SKM-1 (cell line): ENCODE results near the gene PRR9.
"Not testable (repeated sequence)": the region's sequence is repeated elsewhere in the genome, so short reads cannot be mapped to it uniquely, and the experiment has no call there.

Experiments used
- DNase-seq: peaks from one replicate; lab custom pipeline; 2025; ENCODE audit not compliant: unreplicated experiment; lab: John Stamatoyannopoulos, UW

PRR9 gene

DNA sequence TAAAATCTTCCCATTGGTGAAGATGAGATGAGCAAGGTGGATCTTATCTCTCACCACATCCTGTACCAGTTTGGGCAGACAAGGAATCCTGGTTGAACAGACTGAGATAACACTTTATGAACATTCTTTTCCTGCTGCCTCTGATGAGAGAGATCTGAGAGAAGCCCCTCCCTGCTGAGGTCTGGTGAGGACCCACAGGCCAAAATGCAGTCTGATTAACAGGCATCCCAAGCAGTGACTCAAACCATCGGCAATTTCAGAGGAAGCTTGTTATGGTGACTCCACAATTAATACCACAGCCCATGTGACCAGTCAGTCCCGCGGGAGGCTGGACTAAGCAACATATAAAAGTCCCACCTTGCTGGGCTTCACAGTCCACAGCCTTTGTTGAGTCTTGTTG lies at the start of gene PRR9:
Gene PRR9 (plus strand): TSS at position 373 of the 400 bp plus-strand sequence. CDS start 561 bp downstream, outside the sequence.
- no peak for DNase-seq

DNA sequence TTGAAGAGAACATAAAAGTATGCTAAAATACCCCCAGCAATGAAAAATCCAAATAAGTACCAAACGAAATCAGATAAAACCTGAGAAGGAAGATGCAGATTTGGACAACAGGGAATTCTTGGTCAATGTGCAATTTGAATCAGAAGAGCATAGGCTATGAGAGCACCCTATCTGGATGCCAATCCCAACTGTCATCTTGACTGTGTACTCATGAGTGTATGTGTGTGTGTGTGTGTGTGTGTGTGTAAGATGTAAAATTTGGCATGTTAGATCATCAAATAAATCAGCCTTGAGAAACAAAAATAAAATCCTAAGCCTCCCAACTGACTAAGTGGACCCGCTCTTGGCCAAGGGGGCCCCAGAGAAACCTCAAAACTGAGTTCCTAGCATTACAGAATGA lies 48.7 kb upstream of the PRR9 start:
- no peak for DNase-seq

GRCh38 chr1:153174624-153175023 lies 42.8 kb upstream of the PRR9 start:
- no peak for DNase-seq

- DNase-seq: no peak
Measured at GRCh38 chr1:153178922-153179321, 38.5 kb upstream of the PRR9 start.

- no peak for DNase-seq
Measured at GRCh38 chr1:153180556-153180955, 36.8 kb upstream of the PRR9 start.

DNA sequence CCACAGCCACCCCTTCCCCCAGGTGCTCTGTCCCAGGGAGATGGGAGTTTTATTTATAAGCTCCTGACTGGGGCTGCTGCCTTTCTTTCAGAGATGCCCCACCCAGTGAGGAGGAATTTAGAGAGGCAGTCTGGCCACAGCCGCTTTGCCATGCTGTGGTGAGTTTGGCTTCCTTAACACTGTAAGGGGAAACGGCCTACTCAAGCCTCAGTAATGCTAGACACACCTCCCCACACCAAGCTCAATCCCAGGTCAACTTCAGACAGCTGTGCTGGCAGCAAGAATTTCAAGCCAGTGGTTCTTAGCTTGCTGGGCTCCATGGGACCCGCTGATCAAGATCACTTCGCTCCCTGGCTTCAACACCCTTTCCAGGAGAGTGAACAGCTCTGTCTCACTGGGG lies 29.1 kb upstream of the PRR9 start:
- not testable (repeated sequence) for DNase-seq

GRCh38 chr1:153190373-153190772 lies 27.0 kb upstream of the PRR9 start:
- DNase-seq: no peak

- DNase-seq: no peak
Measured at GRCh38 chr1:153192697-153193096, 24.7 kb upstream of the PRR9 start.

DNA sequence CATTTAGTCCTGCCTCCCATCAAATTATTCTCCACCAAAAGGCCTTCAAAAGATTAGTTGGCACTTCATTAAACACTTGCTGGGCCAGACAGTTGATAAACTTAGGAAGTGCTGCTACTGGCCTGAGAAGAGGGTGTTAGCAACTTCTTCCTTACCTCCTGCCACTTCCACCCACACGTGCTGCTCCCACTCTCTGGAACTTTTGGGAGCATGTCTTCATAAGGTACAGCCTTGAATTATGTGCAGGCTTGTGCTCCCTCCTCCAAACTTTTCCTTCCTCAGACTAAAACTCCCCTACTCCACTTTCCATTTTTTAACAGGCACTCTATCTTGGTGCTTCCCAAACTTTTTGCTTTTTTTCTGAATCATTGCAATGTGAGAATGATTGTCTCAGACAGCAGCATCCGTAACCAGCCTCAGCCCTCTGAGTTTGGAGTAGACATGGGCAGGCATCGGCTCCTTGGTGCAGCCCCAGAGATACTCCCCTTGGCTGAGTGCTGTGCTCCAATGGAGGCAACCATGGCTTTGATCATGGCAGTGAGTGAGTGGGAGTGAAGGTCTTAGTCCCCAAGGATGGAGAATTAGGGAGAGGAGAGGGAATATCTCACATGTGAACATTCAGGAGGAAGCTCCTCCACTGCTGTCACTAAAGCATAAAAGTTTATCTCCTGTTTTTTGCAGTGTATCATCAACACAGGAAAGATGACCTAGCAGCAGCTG lies 22.9 kb upstream of the PRR9 start:
- DNase-seq: no peak

- no peak for DNase-seq
Measured at GRCh38 chr1:153195216-153195615, 22.2 kb upstream of the PRR9 start.

DNA sequence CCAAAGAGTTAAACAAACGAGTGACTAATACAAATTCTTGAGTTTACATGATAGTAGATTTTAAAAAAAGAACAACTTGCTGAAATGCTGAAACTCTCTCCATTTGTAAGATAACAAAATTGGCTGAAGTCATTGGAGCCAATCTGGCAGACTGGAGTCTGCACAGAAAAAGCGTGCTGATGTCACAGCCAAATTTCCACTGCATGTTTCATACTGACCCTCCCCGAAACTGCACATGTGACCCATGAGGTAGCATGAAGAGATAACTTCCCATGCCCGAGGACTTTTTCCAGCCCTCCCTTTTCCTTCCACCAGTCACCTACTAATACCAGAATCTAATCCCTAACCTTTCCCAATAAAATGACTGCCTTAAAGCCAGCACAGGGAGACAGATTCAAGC lies 15.4 kb upstream of the PRR9 start:
- DNase-seq: no peak

DNA sequence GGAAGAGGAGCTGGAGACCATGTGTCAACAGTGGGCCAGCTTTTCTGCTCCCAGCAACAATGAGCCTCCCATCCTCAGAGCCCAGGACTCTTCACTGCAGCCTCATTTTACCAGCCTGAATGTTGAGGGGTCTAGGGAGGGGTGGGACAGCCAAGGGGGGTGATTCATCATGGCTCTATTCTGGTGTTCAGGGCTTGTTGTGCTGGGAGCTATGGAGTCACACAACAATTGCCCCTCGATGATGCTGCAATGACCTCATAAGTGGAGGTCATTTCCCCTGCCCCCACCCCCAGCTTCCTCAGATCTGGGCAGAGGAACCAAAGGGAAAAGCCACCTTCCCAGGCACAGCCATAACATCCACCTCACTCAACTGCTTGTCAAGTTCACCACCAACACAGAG lies 14.3 kb upstream of the PRR9 start, which contains the start of gene LELP1:
Gene LELP1 (plus strand): TSS at position 301 of the 400 bp plus-strand sequence. CDS start 1,278 bp downstream, outside the sequence.
- DNase-seq: no peak

GRCh38 chr1:153206631-153207030 lies 10.8 kb upstream of the PRR9 start:
- DNase-seq: no peak

- no peak for DNase-seq
Measured at GRCh38 chr1:153210206-153210605, 7.2 kb upstream of the PRR9 start.

- no peak for DNase-seq
Measured at GRCh38 chr1:153212201-153212600, 5.2 kb upstream of the PRR9 start.

- DNase-seq: no peak
Measured at GRCh38 chr1:153213519-153213918, 3.9 kb upstream of the PRR9 start.

DNA sequence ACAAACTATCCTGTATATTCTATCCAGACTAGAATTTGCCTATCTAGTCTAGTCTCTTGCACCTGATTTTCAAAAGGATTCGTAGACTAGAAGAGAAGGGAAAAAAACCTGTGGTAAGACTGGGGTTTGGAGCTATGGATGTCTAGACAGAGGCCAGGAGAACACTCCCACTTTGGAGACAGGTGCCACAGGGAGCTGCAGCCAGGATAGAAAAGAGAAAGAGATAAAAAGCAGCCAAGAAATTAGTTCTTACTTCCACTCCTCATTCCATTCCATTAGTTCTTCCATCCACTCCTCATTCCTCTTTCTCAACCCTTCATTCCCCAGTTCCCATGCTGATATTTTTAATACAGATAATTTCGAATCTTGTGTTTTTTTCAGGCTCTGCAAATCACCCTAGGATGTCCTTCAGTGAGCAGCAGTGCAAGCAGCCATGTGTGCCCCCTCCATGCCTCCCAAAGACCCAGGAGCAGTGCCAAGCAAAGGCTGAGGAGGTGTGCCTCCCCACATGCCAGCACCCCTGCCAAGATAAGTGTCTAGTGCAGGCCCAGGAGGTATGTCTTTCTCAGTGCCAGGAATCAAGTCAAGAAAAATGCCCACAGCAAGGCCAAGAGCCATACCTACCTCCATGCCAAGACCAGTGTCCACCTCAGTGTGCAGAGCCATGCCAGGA lies 496 bp downstream of the PRR9 start:
- no peak for DNase-seq

DNA sequence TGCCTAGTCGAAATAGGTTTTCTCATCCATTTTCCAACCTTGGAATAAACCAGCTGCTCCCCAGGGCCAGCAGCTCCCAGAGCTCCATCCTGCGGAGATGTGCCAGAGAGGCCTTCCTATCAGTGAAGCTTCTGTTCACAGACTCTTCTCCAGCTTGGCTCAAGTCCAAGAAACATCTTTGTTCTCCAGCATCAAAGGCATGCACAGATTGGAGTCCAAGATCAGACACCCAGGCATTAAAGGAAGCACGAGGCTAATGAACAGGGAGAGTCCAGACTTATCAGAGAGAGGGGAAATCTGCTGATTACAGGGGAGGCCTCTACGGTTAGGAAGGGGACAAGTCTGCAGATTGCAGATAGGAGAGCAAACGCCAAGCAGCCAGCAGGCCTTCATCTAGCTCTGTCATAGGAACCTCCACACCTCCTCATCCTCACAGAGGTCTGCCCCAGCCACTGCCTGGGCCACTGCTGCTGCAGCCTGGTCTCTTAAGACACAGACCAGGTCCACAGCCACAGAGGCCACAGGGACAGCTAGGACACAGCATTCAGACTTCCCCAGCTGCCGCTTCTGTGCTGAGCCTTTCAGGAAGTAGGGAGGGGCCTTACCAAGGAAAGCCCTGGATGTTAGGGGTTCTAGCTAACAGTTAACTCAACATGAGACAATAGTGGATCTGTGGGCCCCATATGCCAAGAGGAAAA lies 3.4 kb downstream of the PRR9 start:
- DNase-seq: no peak

GRCh38 chr1:153223040-153223891 lies 5.9 kb downstream of the PRR9 start:
- not testable (repeated sequence) for DNase-seq

GRCh38 chr1:153227810-153228209 lies 10.4 kb downstream of the PRR9 start:
- DNase-seq: no peak

DNA sequence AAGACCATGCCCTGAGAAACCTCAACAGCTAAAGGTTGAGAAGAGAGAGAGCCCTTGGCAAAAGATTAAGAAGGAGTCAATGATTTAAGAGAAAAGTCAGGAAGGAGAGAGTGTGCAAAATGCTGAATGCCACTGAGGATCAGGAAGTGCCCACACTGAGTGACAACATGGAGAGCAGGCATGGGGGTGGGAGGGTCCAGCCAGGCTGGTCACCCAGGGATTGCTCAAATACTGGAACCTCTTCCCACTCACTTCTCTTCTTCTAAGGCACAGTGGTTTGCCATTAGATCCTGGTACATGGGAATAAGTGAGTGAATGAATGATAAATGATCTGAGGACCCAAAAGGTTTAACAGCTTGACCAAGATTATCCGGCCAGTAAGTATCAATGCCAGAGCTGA lies 11.1 kb downstream of the PRR9 start:
- DNase-seq: no peak
